HG03575 (cell line): Measurements from ENCODE around the gene RUFY3.
"Not testable (repeated sequence)": the region's sequence is repeated elsewhere in the genome, so short reads cannot be mapped to it uniquely, and the experiment has no call there.

Experiments
- ATAC-seq: cut with Tn5 transposase; IDR thresholded peaks from one replicate; pipeline ENCODE4 v1.9.1; 2021; ENCODE audit not compliant: unreplicated experiment, insufficient number of reproducible peaks, low FRiP score; ENCODE audit errors: extremely low read depth

RUFY3 gene, protein sequence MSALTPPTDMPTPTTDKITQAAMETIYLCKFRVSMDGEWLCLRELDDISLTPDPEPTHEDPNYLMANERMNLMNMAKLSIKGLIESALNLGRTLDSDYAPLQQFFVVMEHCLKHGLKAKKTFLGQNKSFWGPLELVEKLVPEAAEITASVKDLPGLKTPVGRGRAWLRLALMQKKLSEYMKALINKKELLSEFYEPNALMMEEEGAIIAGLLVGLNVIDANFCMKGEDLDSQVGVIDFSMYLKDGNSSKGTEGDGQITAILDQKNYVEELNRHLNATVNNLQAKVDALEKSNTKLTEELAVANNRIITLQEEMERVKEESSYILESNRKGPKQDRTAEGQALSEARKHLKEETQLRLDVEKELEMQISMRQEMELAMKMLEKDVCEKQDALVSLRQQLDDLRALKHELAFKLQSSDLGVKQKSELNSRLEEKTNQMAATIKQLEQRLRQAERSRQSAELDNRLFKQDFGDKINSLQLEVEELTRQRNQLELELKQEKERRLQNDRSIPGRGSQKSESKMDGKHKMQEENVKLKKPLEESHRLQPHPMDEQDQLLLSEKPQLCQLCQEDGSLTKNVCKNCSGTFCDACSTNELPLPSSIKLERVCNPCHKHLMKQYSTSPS

DNA sequence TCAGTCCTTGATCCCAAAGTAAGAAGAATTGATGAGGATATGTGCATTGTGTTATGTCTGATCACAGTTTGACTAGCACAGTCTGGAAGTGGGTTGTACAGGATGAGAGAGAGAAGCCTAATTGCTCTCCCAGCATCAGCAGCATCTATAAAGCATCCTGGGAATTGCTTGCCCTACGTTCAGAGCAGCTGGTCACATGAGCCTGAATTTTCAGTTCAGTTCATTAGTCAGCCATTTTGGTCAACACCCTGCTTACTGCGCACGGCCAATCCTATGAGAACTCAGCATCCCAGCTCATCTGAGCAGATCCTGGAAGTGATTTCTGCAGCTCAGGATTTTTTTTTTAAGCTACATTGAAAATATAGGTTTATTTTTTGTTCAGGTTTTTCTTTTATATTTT lies at the start of gene RUFY3:
Gene RUFY3 (plus strand): TSS at position 218 of the 400 bp plus-strand sequence. CDS start 610 bp downstream, outside the sequence.
- ATAC-seq = no peak

DNA sequence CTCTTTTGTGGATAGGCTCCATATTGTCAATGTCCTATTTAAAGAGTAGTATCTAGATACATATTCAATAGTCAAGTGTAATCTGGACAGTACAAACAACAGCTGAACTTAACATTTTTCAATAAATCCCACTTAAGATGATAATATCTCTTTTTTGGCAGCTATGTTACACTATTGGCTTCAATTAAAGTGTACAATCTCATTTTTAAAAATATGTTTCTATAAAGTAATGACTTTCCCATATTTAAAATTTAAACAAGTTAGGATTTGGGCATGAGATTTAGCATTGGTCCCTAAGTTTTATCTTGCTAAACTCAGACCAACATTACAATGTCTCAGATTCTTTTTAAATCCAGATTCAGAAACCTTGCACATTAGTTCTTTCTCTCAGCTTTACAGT lies 47.6 kb upstream of the RUFY3 start:
- no peak for ATAC-seq

DNA sequence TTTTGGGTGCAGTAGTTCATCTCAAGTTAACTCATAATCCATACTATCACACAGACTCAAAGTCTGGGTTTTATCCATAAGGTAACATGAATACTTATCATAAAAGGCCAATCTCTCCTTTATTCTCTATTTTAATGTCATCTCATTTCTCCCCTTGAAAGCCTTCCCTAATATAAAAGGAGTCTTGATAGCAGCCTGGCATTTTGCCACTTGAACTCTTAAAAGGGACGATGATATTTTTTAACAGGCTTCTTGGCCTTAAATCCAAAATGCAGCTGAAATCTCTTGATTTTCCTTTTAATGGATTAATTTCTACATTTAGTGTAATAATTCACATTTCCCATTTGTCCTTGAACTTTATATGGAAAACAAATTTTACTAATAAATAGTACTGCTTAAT lies 47.0 kb upstream of the RUFY3 start:
- no peak for ATAC-seq

DNA sequence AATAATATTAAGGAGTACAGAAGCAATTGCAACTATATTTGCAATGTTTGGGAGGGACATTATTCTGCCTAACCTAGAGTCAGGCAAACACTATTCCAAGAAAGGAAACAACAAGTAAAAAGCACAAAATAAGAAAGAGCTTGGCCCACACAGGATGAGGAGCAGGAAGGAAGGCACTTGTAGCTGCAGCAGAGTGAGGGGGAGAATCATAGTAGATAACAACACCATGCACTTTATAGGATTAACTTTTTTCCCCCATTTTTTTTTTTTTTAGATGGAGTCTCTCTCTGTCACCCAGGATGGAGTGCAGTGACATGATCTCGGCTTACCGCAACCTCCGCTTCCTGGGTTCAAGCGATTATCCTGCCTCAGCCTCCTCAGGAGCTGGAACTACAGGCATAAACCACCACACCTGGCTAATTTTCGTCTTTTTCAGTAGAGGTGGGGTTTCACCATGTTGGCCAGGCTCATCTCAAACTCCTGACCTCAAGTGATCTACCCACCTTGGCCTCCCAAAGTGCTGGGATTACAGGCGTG lies 45.1 kb upstream of the RUFY3 start:
- no peak for ATAC-seq

DNA sequence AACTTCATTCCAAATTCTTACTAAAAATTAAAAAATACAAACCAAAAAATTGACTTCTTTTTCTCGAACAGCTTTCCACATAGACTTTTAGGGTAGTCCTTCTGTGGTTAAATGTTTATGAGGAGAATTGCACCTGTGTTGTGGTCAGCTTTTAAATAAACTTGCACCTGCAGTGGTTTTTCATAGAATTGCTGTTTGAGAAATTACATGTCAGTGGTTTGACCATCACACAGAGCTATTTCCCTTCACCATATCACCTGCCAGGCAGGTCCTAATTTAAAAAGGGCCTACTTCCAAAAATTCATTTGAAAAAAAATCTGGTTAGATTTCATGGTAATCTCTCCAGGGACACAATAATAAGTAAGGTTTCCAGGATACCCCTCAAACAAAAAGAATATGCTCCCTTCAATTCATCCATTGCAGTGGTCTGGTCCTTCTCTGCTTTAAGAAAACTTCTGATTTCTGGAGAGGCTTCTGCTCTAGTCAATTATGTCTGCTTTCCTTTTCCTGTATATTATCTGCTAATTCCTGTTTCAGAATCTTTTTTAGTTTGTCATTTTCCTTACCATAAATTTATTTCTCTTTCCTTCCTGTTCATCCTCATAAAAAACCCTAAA lies 43.3 kb upstream of the RUFY3 start:
- peak; percentile 78 for ATAC-seq

DNA sequence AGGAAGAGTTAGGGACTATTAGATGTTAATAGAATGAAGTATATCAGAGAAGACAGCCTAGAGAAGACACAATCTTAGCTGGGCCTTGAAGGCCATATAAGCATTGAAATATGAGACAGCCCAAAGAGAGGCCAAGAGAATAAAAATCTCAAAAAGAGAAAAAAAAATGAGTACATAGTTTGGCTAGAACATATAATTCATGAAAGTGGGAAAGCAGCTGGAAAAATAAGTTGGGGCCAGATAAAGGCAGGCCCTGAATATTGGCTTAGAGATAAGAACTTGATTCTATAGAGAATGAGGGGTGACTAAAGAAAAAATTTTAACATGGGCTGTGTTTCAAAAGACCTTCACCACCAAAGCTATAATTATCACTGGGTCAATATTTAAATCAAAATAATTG lies 40.8 kb upstream of the RUFY3 start:
- ATAC-seq = no peak

DNA sequence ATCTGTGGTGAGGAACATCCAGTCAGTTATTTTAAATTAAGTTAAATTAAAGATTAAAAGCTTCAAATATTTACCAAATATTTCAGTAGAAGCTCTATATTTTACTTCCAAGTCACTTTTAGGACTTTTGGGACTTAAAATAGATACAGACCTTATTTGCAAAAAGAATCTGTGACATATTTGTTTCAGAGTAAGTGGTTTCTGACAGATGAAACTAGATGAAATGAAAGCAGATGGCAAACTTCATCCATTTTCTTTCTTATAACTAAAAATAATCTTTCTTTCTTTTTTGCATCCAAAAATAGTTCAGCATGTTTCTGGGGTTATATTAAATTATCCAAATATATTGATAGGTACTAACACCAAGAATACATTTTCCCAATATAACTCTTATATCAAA lies 40.1 kb upstream of the RUFY3 start:
- no peak for ATAC-seq

DNA sequence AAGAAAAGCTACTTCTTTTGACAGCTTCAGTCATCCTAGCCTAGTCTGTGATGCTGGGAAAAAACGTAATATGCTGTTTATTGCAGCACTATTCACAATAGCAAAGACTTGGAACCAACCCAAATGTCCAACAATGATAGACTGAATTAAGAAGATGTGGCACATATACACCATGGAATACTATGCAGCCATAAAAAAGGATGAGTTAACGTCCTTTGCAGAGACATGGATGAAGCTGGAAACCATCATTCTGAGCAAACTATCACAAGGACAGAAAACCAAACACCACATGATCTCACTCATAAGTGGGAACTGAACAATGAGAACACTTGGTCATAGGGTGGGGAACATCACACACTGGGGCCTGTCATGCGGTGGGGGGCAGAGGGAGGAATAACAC lies 39.6 kb upstream of the RUFY3 start:
- not testable (repeated sequence) for ATAC-seq

DNA sequence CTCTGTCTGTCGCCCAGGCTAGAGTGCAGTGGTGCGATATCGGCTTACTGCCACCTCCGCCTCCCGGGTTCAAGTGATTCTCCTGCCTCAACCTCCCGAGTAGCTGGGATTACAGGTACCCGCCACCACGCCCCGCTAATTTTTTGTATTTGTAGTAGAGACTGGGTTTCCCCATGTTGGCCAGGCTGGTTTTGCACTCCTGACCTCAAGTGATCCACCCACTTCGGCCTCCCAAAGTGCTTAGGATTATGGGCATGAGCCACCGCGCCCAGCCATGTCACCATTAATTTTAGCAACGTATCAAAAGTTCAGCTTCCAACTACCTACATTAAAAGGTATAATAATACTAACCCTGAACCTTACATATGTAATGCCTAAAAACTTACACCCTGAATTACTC lies 34.4 kb upstream of the RUFY3 start:
- no peak for ATAC-seq

DNA sequence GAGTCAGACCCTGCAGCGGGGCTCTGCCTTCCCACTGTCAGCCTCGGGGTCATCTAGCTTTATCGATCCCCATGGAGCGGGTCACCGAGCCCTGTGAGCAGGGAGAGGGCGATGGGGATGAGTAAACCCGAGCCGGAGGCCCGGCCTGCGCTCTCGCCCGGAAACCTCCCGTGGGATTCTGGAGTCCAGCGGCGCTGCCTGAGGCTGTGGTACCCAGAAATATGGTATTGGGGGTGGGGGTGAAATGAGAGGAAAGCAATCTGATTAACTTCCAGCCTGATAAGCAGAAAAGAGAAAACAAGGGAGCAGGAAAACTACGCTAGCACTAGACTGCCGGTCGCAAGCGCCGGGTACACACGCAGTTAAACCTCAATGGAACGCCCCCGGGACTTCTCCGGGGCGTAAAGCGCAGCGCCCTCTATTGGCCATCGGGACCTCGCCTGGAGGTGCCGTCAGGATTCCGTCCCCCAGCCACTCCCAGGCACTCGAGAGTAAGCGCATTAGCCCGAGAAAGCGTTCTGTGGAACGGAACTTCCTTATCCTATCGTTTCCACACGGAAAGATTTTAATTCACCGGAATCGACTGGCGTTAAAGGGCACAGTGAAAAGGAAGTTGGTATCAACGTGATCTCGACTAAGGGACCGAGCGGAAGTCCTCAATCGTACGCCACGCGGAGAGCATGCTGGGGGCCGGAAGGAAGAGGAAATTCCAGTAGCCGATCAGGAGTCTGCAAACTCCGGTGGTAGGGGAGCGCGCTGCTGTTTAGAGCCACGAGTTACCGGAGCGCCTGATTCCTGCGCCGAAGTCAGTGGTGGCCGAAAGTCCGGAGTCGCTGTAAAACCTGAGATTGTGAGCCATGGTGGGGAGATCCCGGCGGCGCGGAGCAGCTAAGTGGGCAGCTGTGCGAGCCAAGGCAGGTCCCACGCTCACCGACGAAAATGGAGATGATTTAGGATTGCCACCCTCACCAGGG lies 33.7 kb upstream of the RUFY3 start, which contains the start of gene UTP3:
Gene UTP3 (plus strand): TSS at position 712 of the 974 bp plus-strand sequence. CDS start 146 bp downstream, at position 858.
- peak; percentile 86 for ATAC-seq

DNA sequence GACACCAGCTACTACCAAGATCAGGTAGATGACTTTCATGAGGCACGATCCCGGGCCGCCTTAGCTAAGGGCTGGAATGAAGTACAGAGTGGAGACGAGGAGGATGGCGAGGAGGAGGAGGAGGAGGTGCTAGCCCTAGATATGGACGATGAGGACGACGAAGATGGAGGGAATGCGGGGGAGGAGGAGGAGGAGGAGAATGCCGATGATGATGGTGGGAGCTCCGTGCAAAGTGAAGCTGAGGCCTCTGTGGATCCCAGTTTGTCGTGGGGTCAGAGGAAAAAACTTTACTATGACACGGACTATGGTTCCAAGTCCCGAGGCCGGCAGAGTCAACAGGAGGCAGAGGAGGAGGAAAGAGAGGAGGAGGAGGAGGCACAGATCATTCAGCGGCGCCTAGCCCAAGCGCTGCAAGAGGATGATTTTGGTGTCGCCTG lies 33.0 kb upstream of the RUFY3 start:
- no peak for ATAC-seq

DNA sequence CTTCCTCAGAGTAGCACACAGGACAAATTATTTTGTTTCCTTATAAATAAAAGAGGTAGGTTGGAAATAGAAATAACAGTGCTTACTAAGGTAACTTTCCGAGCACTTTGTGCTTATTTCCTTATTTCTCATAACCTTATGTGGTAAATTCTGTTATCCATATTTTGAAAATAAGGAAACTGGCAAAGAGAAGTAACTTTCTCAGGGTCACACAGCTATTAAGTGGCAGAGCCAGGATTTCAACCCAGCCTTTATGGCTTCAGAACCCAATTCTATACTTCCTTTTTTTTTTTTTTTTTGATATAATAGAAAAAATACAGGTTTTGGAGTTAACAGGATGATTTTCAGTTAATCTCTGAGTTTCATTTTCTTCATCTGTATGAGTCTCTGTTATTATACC lies 30.1 kb upstream of the RUFY3 start:
- no peak for ATAC-seq

DNA sequence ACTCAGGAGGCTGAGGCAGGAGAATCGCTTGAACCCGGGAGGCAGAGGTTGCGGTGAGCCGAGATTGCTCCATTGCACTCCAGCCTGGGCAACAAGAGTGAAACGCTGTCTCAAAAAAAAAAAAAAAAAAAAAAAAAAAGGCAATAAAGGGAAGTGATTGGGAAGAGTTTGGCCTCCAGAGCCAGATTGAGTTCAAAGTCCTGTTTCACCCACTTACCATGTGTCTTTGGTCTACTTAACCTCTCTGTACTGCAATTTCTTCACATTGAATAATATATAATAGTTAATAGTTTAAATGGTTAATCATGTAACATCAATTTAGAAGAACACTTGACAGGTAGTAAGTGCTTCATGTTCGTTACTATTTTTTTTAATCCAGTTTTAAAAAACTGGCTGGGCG lies 27.1 kb upstream of the RUFY3 start:
- not testable (repeated sequence) for ATAC-seq

DNA sequence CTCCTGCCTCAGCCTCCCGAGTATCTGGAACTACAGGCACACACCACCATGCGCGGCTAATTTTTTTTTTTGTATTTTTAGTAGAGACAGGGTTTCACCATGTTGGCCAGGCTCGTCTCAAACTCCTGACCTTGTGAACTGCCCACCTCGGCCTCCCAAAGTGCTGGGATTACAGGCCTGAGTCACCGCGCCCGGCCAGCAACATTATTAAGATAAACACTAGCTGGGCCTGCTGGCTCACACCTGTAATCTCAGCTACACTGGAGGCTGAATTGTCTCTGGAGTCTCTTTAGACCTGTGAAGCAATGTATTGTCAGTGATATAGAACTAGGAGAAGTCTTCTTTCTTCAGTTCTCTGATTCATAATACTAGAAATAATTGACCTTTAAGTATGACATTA lies 23.3 kb upstream of the RUFY3 start:
- ATAC-seq = not testable (repeated sequence)

DNA sequence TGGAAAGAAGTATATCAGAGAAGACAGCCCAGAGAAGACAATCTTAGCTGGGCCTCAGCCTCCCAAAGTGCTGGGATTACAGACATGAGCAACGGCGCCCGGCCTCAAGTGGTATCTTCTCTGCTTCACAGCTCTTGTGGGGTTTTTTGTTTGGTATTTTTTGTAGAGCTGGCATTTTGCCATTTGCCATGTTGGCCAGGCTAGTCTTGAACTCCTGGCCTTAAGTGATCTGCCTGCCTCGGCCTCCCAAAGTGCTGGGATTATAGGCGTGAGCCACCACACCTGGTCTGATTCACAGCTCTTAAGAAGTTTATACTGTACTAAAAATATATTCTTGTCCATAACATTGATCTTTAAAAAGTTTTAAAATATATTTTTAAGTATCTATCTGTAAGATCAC lies 21.1 kb upstream of the RUFY3 start:
- ATAC-seq = no peak

DNA sequence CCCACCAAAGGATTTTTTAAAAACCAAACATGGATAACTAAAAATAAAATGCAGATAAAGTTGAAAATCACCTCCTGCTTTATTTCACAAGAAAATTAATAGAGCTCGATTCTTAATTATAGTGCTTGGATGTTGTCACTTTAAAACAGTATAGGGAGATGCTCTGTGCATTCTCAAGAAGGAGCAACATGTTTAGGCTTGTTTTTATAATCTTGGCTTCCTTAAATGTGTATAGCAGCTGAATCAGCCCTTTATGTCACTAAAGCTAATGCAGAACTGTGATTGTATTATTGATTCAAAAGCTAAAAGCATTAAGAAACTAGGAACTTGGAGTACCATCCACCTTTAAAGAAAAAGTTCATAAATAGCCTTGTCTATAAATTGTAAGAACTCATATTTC lies 20.5 kb upstream of the RUFY3 start:
- ATAC-seq = no peak

DNA sequence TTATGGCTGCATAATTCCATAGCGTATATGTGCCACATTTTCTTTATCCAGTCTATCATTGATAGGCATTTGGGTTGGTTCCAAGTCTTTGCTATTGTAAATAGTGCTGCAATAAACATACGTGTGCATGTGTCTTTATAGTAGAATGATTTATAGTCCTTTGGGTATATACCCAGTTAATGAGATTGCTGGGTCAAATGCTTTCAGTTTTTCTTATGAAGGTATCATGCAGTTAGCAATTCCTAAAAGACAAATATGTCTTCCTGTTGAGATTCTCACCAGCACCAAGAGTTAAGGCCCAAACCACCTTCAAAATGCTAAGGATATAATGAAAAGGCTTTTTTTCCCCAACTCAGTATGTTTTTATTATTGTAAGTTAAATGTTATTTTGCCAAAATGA lies 19.2 kb upstream of the RUFY3 start:
- not testable (repeated sequence) for ATAC-seq

DNA sequence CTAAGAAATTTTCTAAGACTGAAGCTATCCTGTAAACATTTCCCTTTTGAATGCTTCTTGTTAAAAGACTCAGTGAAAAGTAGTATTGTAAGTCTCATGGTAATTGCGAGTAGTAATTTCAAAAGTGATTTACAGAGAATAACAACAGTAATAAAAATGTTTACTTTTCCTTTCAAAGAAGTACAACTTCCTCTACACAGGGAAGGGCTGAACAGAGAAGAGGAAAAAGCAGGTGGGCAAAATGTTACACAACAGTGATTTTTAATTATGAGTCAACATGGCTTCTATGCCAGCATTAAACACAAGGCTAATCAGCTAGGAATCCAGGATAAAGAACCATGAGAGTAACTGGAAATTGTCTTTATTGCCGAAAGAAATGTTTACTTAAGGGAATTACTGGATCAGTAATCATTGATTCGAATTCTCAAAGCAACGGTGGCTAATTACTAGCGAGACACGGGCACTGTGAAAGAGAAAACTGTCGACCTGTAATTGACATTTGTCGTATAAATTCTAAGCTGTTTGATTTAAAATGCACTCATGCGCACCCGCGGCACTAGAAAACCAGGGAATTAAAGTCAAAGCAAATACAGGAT lies 18.0 kb upstream of the RUFY3 start:
- no peak for ATAC-seq
